Measurements from ENCODE around the gene LGALS7B. TPM values are rescaled to one million over a fixed set of nuclear protein-coding genes. Genes with fewer than 3 reads are reported as not detected.
"Not testable (repeated sequence)": the region's sequence is repeated elsewhere in the genome, so short reads cannot be mapped to it uniquely, and the experiment has no call there.

The LGALS7B gene
- polyA plus RNA-seq, 1 donor: 3.6 TPM

DNA sequence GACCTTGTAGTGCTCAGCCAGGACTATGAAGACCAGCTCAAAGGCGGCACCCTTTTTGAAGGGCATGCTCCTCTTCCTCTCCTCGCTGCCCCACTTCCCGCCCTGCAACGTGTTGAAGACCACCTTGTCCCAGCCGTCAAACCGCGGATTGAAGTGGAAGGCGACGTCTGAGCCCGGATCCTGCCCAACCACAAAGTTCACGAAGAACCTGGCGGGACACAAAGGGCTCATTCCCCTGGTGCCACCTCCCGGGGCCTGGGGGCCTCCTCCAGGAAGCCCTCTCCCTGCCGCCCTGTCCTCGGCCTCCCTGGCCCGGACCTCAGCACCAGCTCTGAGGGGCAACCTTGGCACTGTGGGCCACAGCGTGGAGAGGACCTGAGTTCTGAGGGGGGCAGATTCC, 19.7 kb downstream of the LGALS7B start:
- H3K9me3 ChIP-seq (ENCODE audit: control insufficient read depth, low read depth, low read length): peaks cover 3% of the 10 kb centered on the region
- H3K27ac ChIP-seq (ENCODE audit: low read length): peak overlapping the region; percentile 85
- no CpG with 5 or more reads among the region's 17 CpGs for WGBS (ENCODE audit: insufficient coverage, low lambda C conversion rate)
- peaks cover 37% of the 10 kb centered on the region for H3K4me1 ChIP-seq (ENCODE audit: control insufficient read depth, insufficient read depth, low read length)
- DNase-seq: no peak
- H3K36me3 ChIP-seq (ENCODE audit: control insufficient read depth, insufficient read depth, low read length): peaks cover 41% of the 10 kb centered on the region
- H3K4me3 ChIP-seq (ENCODE audit: low read length): no peak overlapping the region
- no peaks in the 10 kb centered on the region for H3K27me3 ChIP-seq (ENCODE audit: control insufficient read depth, insufficient read depth, low read length)

DNA sequence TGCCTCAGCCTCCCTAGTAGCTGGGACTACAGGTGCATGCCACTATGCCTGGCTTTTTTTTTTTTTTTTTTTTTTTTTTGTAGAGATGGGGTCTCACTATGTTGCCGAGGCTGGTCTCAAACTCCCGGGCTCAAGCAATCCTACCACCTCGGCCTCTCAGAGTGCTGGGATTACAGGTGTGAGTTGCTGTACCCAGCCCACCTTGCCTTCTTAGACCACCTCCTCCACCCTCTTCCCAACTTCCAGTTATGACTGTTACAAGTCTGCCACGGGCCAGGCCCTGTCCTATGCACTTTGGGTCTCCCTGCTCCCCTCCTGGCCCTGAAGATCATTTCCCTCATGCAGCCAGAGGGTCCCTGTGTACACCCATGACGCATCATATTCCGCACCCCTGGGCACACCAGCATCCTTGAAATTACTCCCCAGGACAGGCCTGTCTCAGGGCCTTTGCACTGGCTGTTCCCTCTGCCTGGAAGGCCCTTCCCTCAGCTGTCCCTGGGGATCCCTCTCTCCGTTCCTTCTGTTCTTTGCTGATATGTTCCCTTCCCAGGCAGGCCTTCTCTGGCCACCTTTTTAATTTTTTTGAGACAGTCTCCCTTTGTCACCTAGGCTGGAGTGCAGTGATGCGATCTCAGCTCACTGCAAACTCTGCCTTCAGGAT, 20.7 kb downstream of the LGALS7B start:
- Histone ChIP-seq H3K4me1 (ENCODE audit: control insufficient read depth, insufficient read depth, low read length) (peaks cover 46% of the 10 kb centered on the region), H3K9me3 (ENCODE audit: control insufficient read depth, low read depth, low read length) (peaks cover 3% of the 10 kb centered on the region), H3K27me3 (ENCODE audit: control insufficient read depth, insufficient read depth, low read length) (no peaks in the 10 kb centered on the region), H3K36me3 (ENCODE audit: control insufficient read depth, insufficient read depth, low read length) (peaks cover 32% of the 10 kb centered on the region), H3K4me3 (ENCODE audit: low read length) (peak overlapping the region; percentile 19), H3K27ac (ENCODE audit: low read length) (peak overlapping the region; percentile 30)
- no peak for DNase-seq
- WGBS (ENCODE audit: insufficient coverage, low lambda C conversion rate): no CpG with 5 or more reads among the region's 8 CpGs

DNA sequence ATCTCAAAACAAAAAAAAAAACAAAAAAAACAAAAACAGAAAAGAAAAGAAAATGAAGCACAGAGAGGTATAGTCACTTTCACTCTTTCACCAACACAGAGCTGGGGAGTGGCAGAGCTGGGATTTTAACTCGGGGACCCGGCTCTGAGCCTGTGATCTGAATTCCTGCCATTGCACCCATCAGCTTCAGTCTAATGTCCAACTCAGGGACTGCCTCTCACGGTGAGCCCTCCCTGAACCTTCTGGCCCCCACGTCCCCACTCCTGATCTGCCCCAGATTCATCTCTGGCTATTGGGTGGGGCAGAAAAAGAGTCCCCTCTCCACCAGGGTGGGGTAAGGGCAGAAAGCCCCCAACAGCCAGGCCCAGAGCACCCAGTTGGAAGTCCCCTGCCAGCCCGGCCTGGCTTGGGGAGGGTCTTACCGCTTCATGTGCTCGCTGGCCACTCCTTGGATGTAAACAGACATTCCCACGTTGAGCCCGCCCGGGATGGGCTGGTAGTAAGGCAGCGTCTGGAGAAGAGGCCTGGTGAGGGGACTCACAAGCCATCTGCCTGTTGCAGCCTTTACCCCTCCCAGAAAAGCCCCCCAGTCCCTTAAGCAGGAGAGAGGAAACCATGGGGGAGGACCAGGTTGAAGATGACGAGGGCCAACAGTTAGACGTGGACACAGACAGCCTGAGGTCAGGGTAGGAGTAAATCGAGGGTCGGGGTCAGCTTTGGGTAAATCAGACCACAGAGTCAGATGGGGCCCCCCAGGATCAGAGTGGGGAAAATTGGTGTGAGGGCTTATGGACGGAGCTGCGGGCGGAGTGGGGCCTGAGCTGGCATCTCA, 23.2 kb downstream of the LGALS7B start:
- Histone ChIP-seq H3K27me3 (ENCODE audit: control insufficient read depth, insufficient read depth, low read length) (no peaks in the 10 kb centered on the region), H3K9me3 (ENCODE audit: control insufficient read depth, low read depth, low read length) (peaks cover 6% of the 10 kb centered on the region), H3K36me3 (ENCODE audit: control insufficient read depth, insufficient read depth, low read length) (peaks cover 30% of the 10 kb centered on the region), H3K27ac (ENCODE audit: low read length) (peak overlapping the region; percentile 89), H3K4me3 (ENCODE audit: low read length) (peak overlapping the region; percentile 68), H3K4me1 (ENCODE audit: control insufficient read depth, insufficient read depth, low read length) (peaks cover 61% of the 10 kb centered on the region)
- DNase-seq: peak in 1 of 2 donors; percentile 65
- 44% methylated on average over 3 of the region's 18 CpGs for WGBS (ENCODE audit: insufficient coverage, low lambda C conversion rate)

DNA sequence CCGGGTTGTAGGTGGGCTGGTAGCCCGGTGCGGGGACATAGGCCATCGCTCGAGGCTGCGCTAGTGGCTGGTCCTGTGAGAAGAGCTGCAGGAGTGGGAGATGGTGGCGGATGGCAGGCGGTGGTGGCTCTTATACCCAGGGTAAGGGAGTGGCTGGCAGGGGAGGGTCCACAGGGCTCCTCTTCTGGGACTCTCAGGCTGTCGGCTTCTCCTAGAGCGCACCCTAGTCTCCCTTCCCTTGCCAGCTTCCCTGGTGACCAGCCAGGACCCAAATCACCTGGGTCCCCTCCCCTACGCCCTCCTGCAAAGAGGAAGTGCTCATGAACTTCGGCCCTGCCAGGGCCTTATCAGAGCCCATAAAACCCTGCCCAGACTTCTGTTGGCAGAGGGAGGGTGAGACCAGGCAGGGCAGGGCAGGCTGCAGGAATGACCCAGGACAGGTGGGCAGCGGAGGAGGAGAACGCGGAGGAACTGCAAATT, 23.9 kb downstream of the LGALS7B start, which contains the start of gene LGALS4:
Gene LGALS4 (minus strand): TSS at position 105 of the 480 bp plus-strand sequence. CDS start 59 bp downstream, at position 46.
- WGBS (ENCODE audit: insufficient coverage, low lambda C conversion rate): no CpG with 5 or more reads among the region's 15 CpGs
- Histone ChIP-seq H3K27ac (ENCODE audit: low read length) (peak within 1 kb of the TSS; percentile 89), H3K4me1 (ENCODE audit: control insufficient read depth, insufficient read depth, low read length) (peaks cover 65% of the 10 kb centered on the region), H3K27me3 (ENCODE audit: control insufficient read depth, insufficient read depth, low read length) (no peaks in the 10 kb centered on the region), H3K4me3 (ENCODE audit: low read length) (peak within 1 kb of the TSS; percentile 68), H3K9me3 (ENCODE audit: control insufficient read depth, low read depth, low read length) (peaks cover 6% of the 10 kb centered on the region), H3K36me3 (ENCODE audit: control insufficient read depth, insufficient read depth, low read length) (peaks cover 34% of the 10 kb centered on the region)
- DNase-seq: peak; percentile 91 to 97

DNA sequence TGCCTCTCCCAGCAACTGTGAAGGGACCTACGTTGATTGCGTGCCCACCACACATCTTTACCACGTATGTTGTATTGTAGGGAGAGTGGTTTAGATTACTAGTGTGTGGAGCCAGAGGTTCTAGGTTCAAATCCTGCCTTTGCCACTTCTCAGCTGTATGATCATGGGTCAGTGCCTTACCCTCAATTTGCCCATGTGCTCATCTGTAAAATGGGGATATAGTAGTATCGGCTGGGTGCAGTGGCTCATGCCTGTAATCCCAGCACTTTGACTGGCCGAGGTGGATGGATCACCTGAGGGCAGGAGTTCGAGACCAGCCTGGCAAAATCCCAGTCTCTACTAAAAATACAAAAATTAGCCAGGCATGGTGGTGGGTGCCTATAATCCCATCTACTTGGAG, 24.3 kb downstream of the LGALS7B start:
- DNase-seq: no peak
- peak overlapping the region; percentile 68 for H3K4me3 ChIP-seq (ENCODE audit: low read length)
- WGBS (ENCODE audit: insufficient coverage, low lambda C conversion rate): no CpG with 5 or more reads among the region's 6 CpGs

DNA sequence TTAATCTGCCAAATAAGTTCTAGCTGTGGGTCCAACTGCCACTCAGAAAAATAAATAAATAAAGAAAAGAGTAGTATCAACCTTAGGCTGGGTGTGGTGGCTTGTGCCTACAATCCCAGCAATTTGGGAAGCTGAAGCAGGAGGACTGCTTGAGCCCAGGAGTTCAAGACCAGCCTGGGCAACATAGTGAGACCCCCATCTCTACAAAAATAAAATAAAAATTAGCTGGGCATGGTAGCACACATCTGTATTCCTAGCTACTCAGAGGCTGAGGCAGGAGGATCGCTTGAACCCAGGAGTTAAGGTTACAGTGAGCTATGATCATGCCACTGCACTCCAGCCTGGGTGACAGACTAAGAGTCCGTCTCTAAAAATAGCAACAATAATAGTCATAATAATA, 24.9 kb downstream of the LGALS7B start:
- not testable (repeated sequence) for H3K9me3 ChIP-seq (ENCODE audit: control insufficient read depth, low read depth, low read length)

More for the DNA sequence above, 24.3 kb downstream of the LGALS7B start:
- peaks cover 39% of the 10 kb centered on the region for H3K36me3 ChIP-seq (ENCODE audit: control insufficient read depth, insufficient read depth, low read length)
- H3K27me3 ChIP-seq (ENCODE audit: control insufficient read depth, insufficient read depth, low read length): no peaks in the 10 kb centered on the region
- H3K4me1 ChIP-seq (ENCODE audit: control insufficient read depth, insufficient read depth, low read length): peaks cover 66% of the 10 kb centered on the region
- H3K9me3 ChIP-seq (ENCODE audit: control insufficient read depth, low read depth, low read length): peaks cover 6% of the 10 kb centered on the region
- H3K27ac ChIP-seq (ENCODE audit: low read length): peak overlapping the region; percentile 89

DNA sequence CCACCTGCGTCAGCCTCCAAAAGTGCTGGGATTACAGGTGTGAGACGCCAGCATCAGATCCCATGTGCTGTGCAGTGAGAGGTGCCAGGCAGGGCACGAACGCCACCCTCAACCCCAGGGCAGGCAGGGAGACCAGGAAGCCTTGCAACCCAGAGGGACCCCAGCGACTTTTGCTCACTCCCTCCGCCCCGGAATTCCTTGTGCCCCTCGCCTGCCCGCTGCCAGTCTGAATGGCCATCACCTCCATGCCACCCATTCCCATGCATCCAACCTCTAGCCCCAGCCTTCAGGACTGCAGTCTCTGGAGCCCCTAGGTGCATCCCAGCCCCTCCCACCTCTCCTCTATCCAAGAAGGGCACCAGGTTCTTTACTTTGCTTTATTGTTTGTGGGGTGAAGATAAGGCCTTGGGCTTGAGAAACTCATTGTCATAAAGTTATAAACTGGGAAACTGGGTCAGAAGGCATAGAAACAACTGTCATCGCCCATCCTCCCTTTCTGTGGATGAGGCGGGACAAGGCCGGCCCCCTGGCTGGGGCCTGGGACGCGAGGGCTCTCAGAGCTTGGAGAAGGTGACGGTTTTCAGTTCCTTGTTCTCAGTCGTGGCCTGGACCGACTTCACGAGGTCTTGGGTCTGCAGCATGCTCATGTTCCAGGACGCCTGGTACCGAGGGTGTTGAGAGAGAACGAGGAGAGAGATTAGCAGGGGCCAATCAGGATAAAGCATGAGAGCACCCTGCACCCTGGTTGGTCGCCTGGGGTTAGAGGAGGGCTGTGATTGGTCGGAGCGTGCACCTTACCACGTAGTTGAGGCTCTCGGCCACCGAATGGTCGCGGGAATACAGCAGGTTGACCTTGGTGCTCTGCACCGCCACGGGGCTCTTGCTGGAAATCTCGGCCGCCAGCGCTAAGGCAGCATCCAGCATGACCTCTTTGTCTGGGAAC, 26.3 kb downstream of the LGALS7B start:
- Histone ChIP-seq H3K4me1 (ENCODE audit: control insufficient read depth, insufficient read depth, low read length) (peaks cover 71% of the 10 kb centered on the region), H3K4me3 (ENCODE audit: low read length) (no peak overlapping the region), H3K27ac (ENCODE audit: low read length) (peak overlapping the region; percentile 89), H3K27me3 (ENCODE audit: control insufficient read depth, insufficient read depth, low read length) (no peaks in the 10 kb centered on the region), H3K9me3 (ENCODE audit: control insufficient read depth, low read depth, low read length) (peaks cover 2% of the 10 kb centered on the region), H3K36me3 (ENCODE audit: control insufficient read depth, insufficient read depth, low read length) (peaks cover 31% of the 10 kb centered on the region)
- WGBS (ENCODE audit: insufficient coverage, low lambda C conversion rate): 60% methylated on average over 1 of the region's 34 CpGs
- peak; percentile 83 to 93 for DNase-seq

More for the DNA sequence above, 24.9 kb downstream of the LGALS7B start:
- no CpG with 5 or more reads among the region's 2 CpGs for WGBS (ENCODE audit: insufficient coverage, low lambda C conversion rate)
- H3K4me3 ChIP-seq (ENCODE audit: low read length); H3K27me3 ChIP-seq (ENCODE audit: control insufficient read depth, insufficient read depth, low read length); DNase-seq: not testable (repeated sequence)
- H3K27ac ChIP-seq (ENCODE audit: low read length): peak overlapping the region; percentile 89
- peaks cover 36% of the 10 kb centered on the region for H3K36me3 ChIP-seq (ENCODE audit: control insufficient read depth, insufficient read depth, low read length)
- peaks cover 67% of the 10 kb centered on the region for H3K4me1 ChIP-seq (ENCODE audit: control insufficient read depth, insufficient read depth, low read length)

DNA sequence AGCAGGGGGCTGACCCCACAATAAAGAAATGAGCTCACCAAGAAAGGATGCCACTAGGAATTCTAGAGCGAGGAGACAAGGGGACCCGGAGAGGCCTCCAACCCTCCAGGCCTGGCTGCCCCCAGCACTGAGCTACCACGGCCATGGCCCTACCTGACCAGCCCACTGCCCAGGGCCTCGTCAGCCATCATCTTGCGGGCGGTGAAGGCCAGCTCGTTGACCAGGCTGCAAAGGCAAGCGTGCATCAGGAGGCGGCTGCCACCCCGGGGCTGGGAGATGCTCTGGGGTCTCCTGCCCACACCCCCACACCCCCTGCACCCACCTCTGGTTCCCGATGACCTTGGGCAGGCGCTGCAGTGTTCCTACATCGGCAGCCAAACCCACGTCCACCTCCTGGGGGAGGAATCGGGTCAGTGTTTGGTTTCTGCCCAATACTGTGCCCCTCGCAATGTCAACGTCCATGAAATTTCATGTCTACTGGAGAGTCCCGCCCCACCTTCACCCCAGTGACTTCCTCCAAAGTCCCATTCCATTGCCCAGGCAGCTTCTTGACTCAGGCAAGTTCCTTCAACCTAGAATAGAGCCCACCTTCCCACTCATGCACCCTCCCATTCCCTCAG, 27.2 kb downstream of the LGALS7B start:
- no CpG with 5 or more reads among the region's 18 CpGs for WGBS (ENCODE audit: insufficient coverage, low lambda C conversion rate)
- Histone ChIP-seq H3K4me3 (ENCODE audit: low read length) (no peak overlapping the region), H3K27me3 (ENCODE audit: control insufficient read depth, insufficient read depth, low read length) (no peaks in the 10 kb centered on the region), H3K9me3 (ENCODE audit: control insufficient read depth, low read depth, low read length) (peaks cover 3% of the 10 kb centered on the region), H3K27ac (ENCODE audit: low read length) (peak overlapping the region; percentile 89), H3K4me1 (ENCODE audit: control insufficient read depth, insufficient read depth, low read length) (peaks cover 73% of the 10 kb centered on the region), H3K36me3 (ENCODE audit: control insufficient read depth, insufficient read depth, low read length) (peaks cover 31% of the 10 kb centered on the region)
- no peak for DNase-seq

DNA sequence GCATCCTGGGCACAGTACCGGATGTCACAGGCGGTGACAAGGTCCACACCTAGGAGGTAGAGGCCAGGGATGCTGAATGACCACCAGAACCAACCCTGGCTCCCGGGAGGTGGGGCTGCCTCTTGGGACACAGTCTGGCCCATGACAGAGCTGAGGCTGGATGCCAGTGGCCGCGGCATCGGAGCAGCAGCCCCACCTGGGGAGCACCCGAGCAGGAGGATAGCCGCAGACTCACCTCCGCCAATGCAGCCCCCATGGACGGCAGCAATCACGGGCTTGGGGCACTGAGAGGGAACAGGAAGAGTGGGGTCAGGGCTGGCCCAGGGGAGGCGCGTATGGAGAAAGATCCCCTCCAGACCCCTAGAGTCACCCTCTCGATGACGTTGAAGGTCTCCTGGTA, 28.1 kb downstream of the LGALS7B start:
- no CpG with 5 or more reads among the region's 15 CpGs for WGBS (ENCODE audit: insufficient coverage, low lambda C conversion rate)
- peaks cover 31% of the 10 kb centered on the region for H3K36me3 ChIP-seq (ENCODE audit: control insufficient read depth, insufficient read depth, low read length)
- H3K4me1 ChIP-seq (ENCODE audit: control insufficient read depth, insufficient read depth, low read length): peaks cover 73% of the 10 kb centered on the region
- no peak overlapping the region for H3K4me3 ChIP-seq (ENCODE audit: low read length)
- DNase-seq: no peak
- H3K9me3 ChIP-seq (ENCODE audit: control insufficient read depth, low read depth, low read length): peaks cover 8% of the 10 kb centered on the region
- H3K27ac ChIP-seq (ENCODE audit: low read length): peak overlapping the region; percentile 89
- H3K27me3 ChIP-seq (ENCODE audit: control insufficient read depth, insufficient read depth, low read length): no peaks in the 10 kb centered on the region

All from large intestine (tissue), 3 donors.